HG02943 (cell line): ENCODE measurements around the gene DTWD2.
"Not testable (repeated sequence)": the region's sequence is repeated elsewhere in the genome, so short reads cannot be mapped to it uniquely, and the experiment has no call there.

ENCODE experiments used
- ATAC-seq: cut with Tn5 transposase; IDR thresholded peaks from one replicate; pipeline ENCODE4 v1.9.1; 2021; ENCODE audit warnings: mild to moderate bottlenecking, low read depth, moderate library complexity; ENCODE audit not compliant: unreplicated experiment

DTWD2 gene

DNA sequence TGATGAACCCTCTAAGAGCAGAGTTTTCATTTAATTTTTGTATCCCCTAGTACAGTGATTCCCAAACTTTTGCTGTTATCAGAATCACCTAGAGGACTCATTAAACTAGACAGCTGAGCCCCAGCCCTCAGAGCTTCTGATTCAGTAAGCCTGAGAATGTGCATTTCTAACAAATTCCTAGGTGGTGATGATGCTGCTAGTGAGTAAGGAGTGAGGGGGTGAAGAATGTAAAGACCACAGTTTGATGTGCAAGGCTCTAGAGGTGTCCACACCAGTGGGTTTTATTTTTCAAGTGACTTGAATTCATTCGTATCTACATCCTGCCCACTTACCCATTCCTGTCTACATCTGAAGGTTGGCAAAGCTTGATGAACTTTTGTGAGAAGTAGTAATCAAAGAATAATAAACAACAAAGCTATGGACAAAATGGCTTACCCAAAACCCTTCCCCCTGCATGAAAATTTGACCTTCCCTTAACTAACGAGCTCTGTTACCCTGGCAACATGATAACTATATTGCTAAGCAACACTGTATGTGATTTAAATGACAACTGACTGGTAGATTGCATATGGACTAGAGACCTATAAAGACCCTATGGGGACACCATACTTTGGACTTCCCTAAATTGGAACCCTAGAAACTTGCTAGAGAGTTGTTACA, 35.2 kb downstream of the DTWD2 start:
- no peak for ATAC-seq

DNA sequence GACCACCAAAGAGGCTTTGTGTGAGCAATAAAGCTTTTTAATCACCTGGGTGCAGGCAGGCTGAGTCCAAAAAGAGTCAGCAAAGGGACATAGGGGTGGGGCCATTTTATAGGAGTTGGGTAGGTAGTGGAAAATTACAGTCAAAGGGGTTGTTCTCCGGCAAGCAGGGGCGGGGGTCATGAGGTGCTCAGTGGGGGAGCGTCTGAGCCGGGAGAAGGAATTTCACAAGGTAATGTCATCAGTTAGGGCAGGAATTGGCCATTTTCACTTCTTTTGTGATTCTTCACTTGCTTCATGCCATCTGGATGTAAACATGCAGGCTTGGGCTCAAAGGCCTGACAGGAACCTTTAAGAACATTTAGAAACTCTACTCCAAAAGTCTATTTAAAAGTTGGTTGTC, 36.0 kb downstream of the DTWD2 start:
- not testable (repeated sequence) for ATAC-seq

DNA sequence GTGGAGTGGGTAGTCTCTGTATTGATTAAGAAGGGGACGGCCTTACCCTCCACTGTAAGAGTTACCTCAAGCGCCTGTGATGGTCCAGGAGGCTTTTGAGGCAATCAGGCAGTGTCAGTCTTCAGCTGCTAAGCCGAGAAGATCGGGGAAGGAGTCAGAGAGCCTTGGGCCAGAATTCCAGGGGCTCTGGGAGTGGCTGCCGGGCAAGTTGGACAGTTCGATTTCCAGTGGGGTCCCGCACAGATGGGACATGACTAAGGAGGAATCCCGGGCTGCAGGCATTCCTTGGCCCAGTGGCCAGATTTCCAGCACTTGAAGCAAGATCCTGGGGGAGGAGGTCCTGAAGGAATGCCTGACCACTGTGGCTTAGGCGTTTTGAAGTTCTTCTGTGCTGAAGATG, 38.0 kb downstream of the DTWD2 start:
- ATAC-seq = not testable (repeated sequence)

GRCh38 chr5:118946138-118946800, 42.1 kb downstream of the DTWD2 start:
- ATAC-seq = no peak

GRCh38 chr5:118937393-118938061, 50.8 kb downstream of the DTWD2 start:
- no peak for ATAC-seq

GRCh38 chr5:118933703-118934102, 54.6 kb downstream of the DTWD2 start:
- ATAC-seq = no peak

DNA sequence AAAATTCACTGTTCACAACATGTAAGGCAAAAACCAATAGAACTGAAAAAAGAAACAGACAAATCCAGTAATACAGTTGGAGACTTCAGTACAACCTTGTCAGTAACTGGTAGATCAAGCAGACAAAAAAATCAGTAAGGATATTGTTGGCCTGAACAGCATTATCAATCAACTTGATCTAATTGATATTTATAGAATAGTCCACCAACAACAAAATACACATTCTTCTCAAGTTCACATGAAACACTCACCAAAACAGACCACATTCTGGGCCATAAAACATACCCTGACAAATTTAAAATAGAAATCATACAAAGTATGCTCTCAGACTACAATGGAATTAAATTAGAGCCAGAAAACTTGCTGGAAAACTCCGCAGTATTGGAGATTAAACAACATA, 56.8 kb downstream of the DTWD2 start:
- ATAC-seq = no peak

GRCh38 chr5:118924006-118924389, 64.3 kb downstream of the DTWD2 start:
- ATAC-seq = no peak

GRCh38 chr5:118923295-118924005, 64.9 kb downstream of the DTWD2 start:
- no peak for ATAC-seq

- no peak for ATAC-seq
Observed at GRCh38 chr5:118921866-118922265, 66.5 kb downstream of the DTWD2 start.

GRCh38 chr5:118919016-118919415, 69.3 kb downstream of the DTWD2 start:
- no peak for ATAC-seq

DNA sequence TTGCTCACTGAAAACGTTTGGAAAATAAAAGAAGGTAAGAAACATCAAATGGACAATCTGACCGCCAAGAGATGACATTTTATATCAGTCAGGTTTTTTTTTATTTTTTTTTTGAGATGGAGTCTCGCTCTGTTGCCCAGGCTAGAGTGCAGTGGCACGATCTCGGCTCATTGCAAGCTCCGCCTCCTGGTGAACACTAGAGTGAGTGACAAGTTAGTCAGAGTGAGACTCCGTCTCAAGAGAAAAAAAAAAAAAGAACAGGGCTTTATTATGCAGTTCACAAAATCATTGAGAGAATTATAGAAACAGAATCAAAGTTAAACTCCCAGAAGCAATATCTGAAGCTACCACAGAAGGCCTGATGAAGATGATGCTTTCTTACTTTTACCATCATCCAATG, 70.1 kb downstream of the DTWD2 start:
- ATAC-seq = no peak

- not testable (repeated sequence) for ATAC-seq
Observed at GRCh38 chr5:118907536-118907935, 80.8 kb downstream of the DTWD2 start.

- no peak for ATAC-seq
Observed at GRCh38 chr5:118906947-118907346, 81.4 kb downstream of the DTWD2 start.

GRCh38 chr5:118905196-118905595, 83.2 kb downstream of the DTWD2 start:
- no peak for ATAC-seq

DNA sequence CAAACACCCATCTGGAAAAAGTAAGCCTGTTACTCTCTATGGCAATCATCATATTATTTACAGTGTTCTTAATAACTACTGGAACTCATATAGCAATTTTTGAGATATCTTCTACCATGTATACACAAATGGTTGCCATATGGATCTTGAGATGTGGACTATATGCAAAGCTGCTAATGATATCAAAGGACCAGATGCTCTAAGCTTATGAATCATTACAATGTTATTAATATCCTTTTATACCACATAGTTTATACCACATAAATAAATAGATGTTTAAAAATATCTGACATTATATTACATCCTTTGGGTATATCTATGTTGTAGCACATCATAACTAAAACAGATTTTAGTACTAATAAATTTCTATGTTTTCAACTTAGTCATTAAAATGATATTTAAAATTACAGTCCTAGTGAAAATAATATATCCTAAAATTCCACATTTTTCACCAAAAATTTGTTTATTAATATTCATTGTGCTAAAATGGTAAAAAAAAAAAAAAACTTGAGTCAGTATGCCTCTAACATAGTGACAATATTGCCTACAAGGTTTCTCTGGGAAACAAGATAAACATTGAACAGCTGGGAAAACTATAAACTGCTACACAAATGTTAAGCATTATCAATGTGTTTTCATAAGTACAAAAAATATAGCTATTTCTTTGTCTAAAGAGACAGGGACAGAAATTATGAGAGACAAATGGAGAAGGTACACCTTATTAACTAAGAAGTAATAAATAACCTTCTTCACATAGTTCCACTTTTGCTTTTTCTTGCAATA, 85.5 kb downstream of the DTWD2 start:
- ATAC-seq = no peak

DNA sequence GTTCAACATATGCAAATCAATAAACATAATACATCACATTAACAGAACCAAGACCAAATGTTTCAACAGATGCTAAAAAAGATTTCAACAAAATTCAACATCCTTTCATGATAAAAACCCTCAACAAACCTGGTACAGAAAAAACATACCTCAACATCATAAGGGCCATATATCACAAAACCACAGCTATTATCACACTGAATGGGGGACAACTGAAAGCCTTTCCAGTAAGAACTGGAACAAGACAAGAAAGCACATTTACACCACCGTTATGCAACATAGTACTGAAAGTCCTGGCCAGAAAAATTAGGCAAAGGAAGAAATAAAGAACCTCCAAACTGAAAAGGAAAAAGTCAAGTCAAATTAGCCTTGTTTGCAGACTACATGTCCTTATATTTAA, 93.6 kb downstream of the DTWD2 start:
- ATAC-seq = no peak

DNA sequence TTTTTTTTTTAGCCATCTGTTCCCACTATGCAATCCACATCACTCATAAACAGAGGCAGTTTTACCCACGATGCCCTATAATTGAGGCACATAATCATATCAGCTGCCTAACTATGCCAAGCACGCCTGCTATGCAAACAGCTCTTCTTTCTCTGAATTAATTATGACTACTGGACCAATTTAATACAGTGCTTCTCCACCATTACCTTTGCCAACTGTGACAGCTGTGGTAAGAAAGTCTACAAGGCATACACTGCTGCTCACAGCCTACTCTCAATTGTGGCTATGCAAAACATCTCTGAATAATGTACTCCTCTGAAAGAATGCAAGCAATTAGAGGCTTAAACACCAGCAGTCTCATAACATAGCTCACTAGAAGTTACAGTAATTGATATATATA, 97.1 kb downstream of the DTWD2 start:
- ATAC-seq = no peak

GRCh38 chr5:118889165-118889564, 99.2 kb downstream of the DTWD2 start:
- ATAC-seq = no peak

DNA sequence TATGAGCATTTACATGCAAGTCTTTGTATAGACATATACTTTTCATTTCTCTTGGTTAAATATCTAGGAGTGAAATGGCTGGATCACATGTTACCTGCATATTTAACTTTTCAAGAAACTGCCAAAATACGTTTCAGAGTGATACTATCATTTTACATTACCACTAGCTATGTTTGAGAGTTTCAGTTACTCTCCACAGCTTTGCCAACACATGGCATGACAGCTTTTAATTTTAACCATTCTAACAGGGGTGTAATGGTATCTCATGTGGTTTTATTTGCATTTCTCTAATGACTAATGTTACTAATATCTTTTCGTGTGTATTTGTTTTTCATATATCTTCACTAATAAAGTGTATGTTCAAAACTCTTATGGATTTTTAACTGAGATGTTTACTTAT, 99.8 kb downstream of the DTWD2 start:
- no peak for ATAC-seq
